Cardiac muscle cell (in vitro differentiated cells and primary cell): ENCODE data around the gene ZNF560. TPM values are rescaled to one million over a fixed set of nuclear protein-coding genes. Genes with fewer than 3 reads are reported as not detected.

Source experiments
- DNase-seq, 2 donors: peaks; one replicate each; pipeline versions ENCODE4 v3.0.0 to v3.0.0-alpha.2; 2010 to 2017; ENCODE audit warnings: low read depth in 1 of 2, low spot score in 1 of 2
- H3K27ac ChIP-seq: fragments of 200-600 bp; sonication (generic); 2 replicates; pipeline ENCODE4 v1.5.1; 2016
- H3K27me3 ChIP-seq: fragments of 200-600 bp; sonication (generic); 2 replicates; pipeline ENCODE4 v1.6.0; 2016; ENCODE audit warnings: control low read depth
- H3K36me3 ChIP-seq: fragments of 200-600 bp; sonication (generic); 2 replicates; pipeline ENCODE4 v1.5.1; 2016; ENCODE audit warnings: control low read depth
- H3K4me1 ChIP-seq: fragments of 200-600 bp; sonication (generic); 2 replicates; pipeline ENCODE4 v1.8.1; 2017; ENCODE audit warnings: low read depth, mild to moderate bottlenecking, mixed run types
- H3K4me3 ChIP-seq: fragments of 200-600 bp; sonication (generic); 2 replicates; pipeline ENCODE4 v1.5.1; 2016; ENCODE audit warnings: mild to moderate bottlenecking
- H3K9me3 ChIP-seq: fragments of 200-600 bp; sonication (generic); 2 replicates; pipeline ENCODE4 v1.5.1; 2017; ENCODE audit warnings: low read depth, mild to moderate bottlenecking, control low read depth
- polyA plus RNA-seq: library from polyadenylated mRNA; unstranded; fragments of >200 nt; fragmentation: Nextera tagmentation; extraction: Ambion mirVana; gene quantifications from 2 replicates; pipeline ENCODE4 v1.2.1, GENCODE V29; 2016
- total RNA-seq: library from RNA; depleted of rRNA; stranded (reverse); fragments of >200 nt; gene quantifications from 2 replicates; pipeline ENCODE4 v1.2.3, GENCODE V29; 2016
- TF ChIP-seq, protein P1 (sequence below): IDR thresholded peaks from 2 replicates; pipeline ENCODE4 v1.5.1; 2012; ENCODE audit warnings: low read depth, mild to moderate bottlenecking, low read length

The ZNF560 gene
- total and polyA plus RNA-seq, 2 experiments from 2014 or later, result 0.50 to 0.80 TPM

- Histone ChIP-seq H3K4me3 (no peak overlapping the region), H3K27ac (no peak overlapping the region), H3K9me3 (peaks cover 15% of the 10 kb centered on the region), H3K27me3 (no peaks in the 10 kb centered on the region), H3K4me1 (no peaks in the 10 kb centered on the region), H3K36me3 (peaks cover 83% of the 10 kb centered on the region)
- TF ChIP-seq, protein P1, sequence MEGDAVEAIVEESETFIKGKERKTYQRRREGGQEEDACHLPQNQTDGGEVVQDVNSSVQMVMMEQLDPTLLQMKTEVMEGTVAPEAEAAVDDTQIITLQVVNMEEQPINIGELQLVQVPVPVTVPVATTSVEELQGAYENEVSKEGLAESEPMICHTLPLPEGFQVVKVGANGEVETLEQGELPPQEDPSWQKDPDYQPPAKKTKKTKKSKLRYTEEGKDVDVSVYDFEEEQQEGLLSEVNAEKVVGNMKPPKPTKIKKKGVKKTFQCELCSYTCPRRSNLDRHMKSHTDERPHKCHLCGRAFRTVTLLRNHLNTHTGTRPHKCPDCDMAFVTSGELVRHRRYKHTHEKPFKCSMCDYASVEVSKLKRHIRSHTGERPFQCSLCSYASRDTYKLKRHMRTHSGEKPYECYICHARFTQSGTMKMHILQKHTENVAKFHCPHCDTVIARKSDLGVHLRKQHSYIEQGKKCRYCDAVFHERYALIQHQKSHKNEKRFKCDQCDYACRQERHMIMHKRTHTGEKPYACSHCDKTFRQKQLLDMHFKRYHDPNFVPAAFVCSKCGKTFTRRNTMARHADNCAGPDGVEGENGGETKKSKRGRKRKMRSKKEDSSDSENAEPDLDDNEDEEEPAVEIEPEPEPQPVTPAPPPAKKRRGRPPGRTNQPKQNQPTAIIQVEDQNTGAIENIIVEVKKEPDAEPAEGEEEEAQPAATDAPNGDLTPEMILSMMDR, result no peak
- DNase-seq, result no peak
Measured at GRCh38 chr19:9531933-9532332, 33.5 kb upstream of the ZNF560 start.

DNA sequence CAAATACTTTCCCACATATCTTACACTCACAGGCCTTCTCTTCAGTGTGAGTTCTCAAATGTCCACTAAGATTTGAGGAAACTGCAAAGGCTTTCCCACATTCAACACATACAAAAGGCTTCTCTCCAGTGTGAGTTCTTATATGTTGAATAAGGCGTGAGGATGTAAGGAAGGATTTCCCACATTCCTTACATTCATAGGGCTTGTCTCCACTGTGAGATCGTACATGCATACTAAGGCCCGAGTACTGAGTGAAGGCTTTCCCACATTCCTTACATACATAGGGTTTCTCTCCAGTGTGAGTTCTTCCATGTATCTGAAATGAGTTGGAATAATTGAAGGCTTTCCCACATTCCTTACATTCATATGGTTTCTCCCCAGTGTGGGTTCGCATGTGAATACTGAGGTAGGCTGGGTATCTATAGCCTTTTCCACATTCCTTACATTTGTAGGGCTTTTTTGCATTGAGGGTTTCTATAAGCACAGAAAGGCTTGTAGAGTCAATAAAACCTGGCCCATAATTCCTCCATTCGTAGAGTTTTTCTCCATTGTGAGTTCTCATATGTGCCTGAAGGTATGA is 30.4 kb upstream of the ZNF560 start:
- peak in 1 of 2 donors; percentile 6 for DNase-seq
- Histone ChIP-seq H3K4me3 (no peak overlapping the region), H3K27ac (no peak overlapping the region), H3K9me3 (peaks cover 25% of the 10 kb centered on the region), H3K27me3 (no peaks in the 10 kb centered on the region), H3K36me3 (peaks cover 71% of the 10 kb centered on the region), H3K4me1 (no peaks in the 10 kb centered on the region)
- TF ChIP-seq, protein P1, result no peak

GRCh38 chr19:9523885-9524474 is 25.6 kb upstream of the ZNF560 start:
- no peak overlapping the region for H3K4me3 ChIP-seq
- TF ChIP-seq, protein P1, result no peak
- peaks cover 25% of the 10 kb centered on the region for H3K36me3 ChIP-seq
- H3K9me3 ChIP-seq, result peaks cover 25% of the 10 kb centered on the region
- no peaks in the 10 kb centered on the region for H3K4me1 ChIP-seq
- no peak for DNase-seq
- no peak overlapping the region for H3K27ac ChIP-seq
- no peaks in the 10 kb centered on the region for H3K27me3 ChIP-seq

- TF ChIP-seq, protein P1, result no peak
- Histone ChIP-seq H3K27me3 (no peaks in the 10 kb centered on the region), H3K4me1 (no peaks in the 10 kb centered on the region), H3K27ac (no peak overlapping the region), H3K4me3 (no peak overlapping the region), H3K9me3 (no peaks in the 10 kb centered on the region), H3K36me3 (no peaks in the 10 kb centered on the region)
- DNase-seq, result no peak
Measured at GRCh38 chr19:9507285-9507684, 8.9 kb upstream of the ZNF560 start.

DNA sequence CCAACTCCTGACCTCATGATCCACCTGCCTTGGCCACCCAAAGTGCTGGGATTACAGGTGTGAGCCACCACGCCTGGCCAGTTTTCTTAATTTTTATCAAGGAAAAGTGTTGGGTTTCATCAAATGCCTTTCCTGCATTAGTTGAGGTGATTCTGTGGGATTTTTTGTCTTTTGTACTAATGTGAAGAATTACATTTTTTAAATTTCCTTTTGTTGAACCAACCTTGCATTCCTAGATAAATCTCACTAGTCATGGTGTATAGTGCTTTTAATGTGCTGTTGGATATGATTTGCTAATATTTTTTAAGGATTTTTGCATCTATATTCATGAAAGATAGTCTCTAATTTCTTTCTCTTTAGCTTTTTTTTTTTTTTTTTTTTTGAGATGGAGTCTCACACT is 2.4 kb upstream of the ZNF560 start:
- H3K9me3 ChIP-seq, result no peaks in the 10 kb centered on the region

More for the DNA sequence above, 2.4 kb upstream of the ZNF560 start:
- Histone ChIP-seq H3K27me3 (no peaks in the 10 kb centered on the region), H3K4me1 (no peaks in the 10 kb centered on the region), H3K36me3 (no peaks in the 10 kb centered on the region), H3K4me3 (no peak overlapping the region), H3K27ac (no peak overlapping the region)
- no peak for DNase-seq
- TF ChIP-seq, protein P1, result no peak
